Left ventricle myocardium inferior (tissue), 1 donor: ENCODE results near the gene RANBP17. TPM values are rescaled to one million over a fixed set of nuclear protein-coding genes. Genes with fewer than 3 reads are reported as not detected.
"Not testable (repeated sequence)": the region's sequence is repeated elsewhere in the genome, so short reads cannot be mapped to it uniquely, and the experiment has no call there.

ENCODE experiments used
- DNase-seq: peaks from one replicate; pipeline ENCODE4 v3.0.0-alpha.2; 2020
- H3K27ac ChIP-seq: fragments of 200-600 bp; replicated peaks from 2 replicates; pipeline ENCODE4 v1.8.0; 2021
- H3K27me3 ChIP-seq: fragments of 200-600 bp; 2 replicates; pipeline ENCODE4 v1.8.0; 2021; ENCODE audit warnings: low read depth
- H3K36me3 ChIP-seq: fragments of 200-600 bp; 2 replicates; pipeline ENCODE4 v1.8.0; 2021
- H3K4me1 ChIP-seq: fragments of 200-600 bp; 2 replicates; pipeline ENCODE4 v1.8.0; 2021
- H3K4me3 ChIP-seq: fragments of 200-600 bp; 2 replicates; pipeline ENCODE4 v1.8.0; 2021; ENCODE audit warnings: mild to moderate bottlenecking, moderate library complexity
- H3K9me3 ChIP-seq: fragments of 200-600 bp; replicated peaks from 2 replicates; pipeline ENCODE4 v1.8.0; 2021
- intact Hi-C: fragments of 100-400 bp; cut with micrococcal nuclease; formaldehyde crosslinking; loops from one replicate; pipeline ENCODE4 v1.11.0; 2022
- total RNA-seq: library from RNA; stranded (reverse); fragmentation: NEBNext Ultra II Directional; extraction: Animal tissue kit (Norgen Biotek cat#: 25700); gene quantifications from one replicate; pipeline ENCODE4 v1.2.1, GENCODE V29; 2021
- TF ChIP-seq, protein P1 (sequence below): fragments of 200-600 bp; IDR thresholded peaks from 2 replicates; pipeline ENCODE4 v1.8.0; 2021; ENCODE audit warnings: antibody characterized with exemption, mild to moderate bottlenecking, borderline replicate concordance
- donor health status: DM: no; HTN: yes; CAD: no; lungs with severe emphysema.

Gene RANBP17
- total RNA-seq, 1 donor from 2014 or later = 6.5 TPM

DNA sequence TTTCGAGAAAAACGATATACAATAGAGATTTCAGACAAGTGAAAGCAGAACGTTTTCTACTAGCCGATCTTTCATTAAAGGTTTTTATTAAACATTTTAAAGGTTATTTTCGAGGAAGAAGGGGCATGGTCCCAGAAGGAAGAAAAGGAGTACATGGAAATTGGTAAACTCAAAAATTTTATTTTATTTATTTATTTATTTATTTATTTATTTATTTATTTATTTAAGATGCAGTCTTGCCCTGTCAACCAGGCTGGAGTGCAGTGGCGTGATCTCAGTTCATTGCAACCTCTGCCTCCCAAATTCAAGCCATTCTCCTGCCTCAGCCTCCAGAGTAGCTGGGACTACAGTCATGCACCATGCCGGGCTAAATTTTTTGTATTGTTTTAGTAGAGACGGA, 77.4 kb downstream of the RANBP17 start:
- no peak overlapping the region for H3K4me3 ChIP-seq
- H3K9me3 ChIP-seq = peaks cover 6% of the 10 kb centered on the region
- no peak overlapping the region for H3K27ac ChIP-seq
- H3K4me1 ChIP-seq = no peaks in the 10 kb centered on the region
- TF ChIP-seq, protein P1, sequence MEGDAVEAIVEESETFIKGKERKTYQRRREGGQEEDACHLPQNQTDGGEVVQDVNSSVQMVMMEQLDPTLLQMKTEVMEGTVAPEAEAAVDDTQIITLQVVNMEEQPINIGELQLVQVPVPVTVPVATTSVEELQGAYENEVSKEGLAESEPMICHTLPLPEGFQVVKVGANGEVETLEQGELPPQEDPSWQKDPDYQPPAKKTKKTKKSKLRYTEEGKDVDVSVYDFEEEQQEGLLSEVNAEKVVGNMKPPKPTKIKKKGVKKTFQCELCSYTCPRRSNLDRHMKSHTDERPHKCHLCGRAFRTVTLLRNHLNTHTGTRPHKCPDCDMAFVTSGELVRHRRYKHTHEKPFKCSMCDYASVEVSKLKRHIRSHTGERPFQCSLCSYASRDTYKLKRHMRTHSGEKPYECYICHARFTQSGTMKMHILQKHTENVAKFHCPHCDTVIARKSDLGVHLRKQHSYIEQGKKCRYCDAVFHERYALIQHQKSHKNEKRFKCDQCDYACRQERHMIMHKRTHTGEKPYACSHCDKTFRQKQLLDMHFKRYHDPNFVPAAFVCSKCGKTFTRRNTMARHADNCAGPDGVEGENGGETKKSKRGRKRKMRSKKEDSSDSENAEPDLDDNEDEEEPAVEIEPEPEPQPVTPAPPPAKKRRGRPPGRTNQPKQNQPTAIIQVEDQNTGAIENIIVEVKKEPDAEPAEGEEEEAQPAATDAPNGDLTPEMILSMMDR = no peak
- intact Hi-C loops = no loop called here
- no peaks in the 10 kb centered on the region for H3K36me3 ChIP-seq
- no peak for DNase-seq
- peaks cover 4% of the 10 kb centered on the region for H3K27me3 ChIP-seq

DNA sequence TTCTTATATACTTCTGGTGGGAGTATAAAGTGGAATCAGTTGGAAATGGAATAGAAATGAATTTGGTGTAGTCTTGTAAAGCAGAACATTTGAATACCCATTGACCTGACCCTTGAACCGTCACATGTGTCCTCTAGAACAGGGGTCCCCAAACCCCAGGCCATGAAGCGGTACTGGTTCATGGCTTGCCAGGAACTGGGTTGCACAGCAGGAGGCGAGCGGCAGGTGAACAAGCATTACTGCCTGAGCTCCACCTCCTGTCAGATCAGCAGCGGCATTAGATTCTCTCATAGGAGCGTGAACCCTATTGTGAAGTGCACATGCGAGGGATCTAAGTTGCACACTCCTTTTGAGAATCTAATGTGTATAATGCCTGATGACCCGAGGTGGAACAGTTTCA, 80.0 kb downstream of the RANBP17 start:
- Histone ChIP-seq H3K4me3 (no peak overlapping the region), H3K9me3 (peaks cover 6% of the 10 kb centered on the region), H3K4me1 (no peaks in the 10 kb centered on the region), H3K36me3 (no peaks in the 10 kb centered on the region), H3K27ac (no peak overlapping the region), H3K27me3 (no peaks in the 10 kb centered on the region)
- intact Hi-C loops = no loop called here
- no peak for DNase-seq
- TF ChIP-seq, protein P1 = no peak

DNA sequence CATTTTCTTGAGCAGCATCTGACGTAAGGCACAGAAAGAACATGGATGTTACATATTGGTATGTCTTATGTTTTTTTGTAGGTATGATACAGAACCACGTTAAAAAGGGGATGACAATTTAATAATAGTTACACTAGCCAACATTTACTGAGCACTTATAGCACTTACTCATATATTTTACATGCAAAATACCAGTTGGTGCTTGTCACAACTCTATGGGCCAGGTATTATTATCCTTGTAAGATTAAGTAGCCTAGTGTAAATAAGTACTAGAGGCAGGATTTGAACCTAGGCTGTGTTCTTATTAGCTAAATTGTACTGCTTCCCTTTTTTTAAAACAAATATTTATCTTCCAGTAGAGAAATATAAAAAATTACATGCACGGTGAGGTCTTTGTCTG, 83.5 kb downstream of the RANBP17 start:
- no peaks in the 10 kb centered on the region for H3K4me1 ChIP-seq
- intact Hi-C loops = no loop called here
- TF ChIP-seq, protein P1 = no peak
- H3K9me3 ChIP-seq = no peaks in the 10 kb centered on the region
- H3K27ac ChIP-seq = no peak overlapping the region
- DNase-seq = no peak
- H3K36me3 ChIP-seq = no peaks in the 10 kb centered on the region
- no peaks in the 10 kb centered on the region for H3K27me3 ChIP-seq
- H3K4me3 ChIP-seq = no peak overlapping the region

DNA sequence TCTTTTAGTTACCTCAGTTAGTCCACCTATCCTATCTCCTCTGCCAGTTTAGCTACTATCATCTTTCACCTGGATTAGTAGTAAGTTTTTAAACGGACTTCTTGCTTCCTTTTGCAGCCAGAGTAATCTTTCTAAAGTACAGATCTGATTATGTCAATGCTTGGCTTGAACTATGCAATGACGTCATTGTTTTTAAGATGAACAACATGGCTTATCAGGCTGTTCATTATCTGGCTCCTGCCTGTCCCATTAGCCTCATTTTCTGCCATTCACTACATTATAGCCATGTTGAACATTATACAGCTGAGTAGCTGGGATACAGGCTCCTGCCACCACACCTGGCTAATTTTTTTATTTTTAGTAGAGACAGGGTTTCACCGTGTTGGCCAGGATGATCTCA, 98.7 kb downstream of the RANBP17 start:
- Histone ChIP-seq H3K27me3 (no peaks in the 10 kb centered on the region), H3K4me1 (no peaks in the 10 kb centered on the region), H3K4me3 (no peak overlapping the region), H3K36me3 (no peaks in the 10 kb centered on the region), H3K9me3 (no peaks in the 10 kb centered on the region), H3K27ac (no peak overlapping the region)
- intact Hi-C loops = no loop called here
- no peak for DNase-seq
- TF ChIP-seq, protein P1 = no peak

DNA sequence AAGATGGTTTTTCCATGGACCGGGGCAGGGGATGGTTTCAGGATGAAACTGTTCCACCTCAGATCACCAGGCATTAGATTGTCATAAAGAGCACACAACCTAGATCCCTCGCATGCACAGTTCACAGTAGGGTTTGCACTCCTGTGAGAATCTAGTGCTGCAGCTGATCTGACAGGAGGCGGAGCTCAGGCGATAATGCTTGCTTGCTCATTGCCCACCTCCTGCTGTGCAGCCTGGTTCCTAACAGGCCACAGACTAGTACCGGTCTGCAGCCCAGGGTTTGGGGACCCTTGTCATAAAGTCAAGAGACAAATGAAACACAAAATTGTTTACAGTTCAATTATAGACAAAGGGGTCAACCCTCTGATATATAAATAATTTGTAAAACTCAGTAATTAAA, 101.7 kb downstream of the RANBP17 start:
- no peaks in the 10 kb centered on the region for H3K36me3 ChIP-seq
- DNase-seq = no peak
- TF ChIP-seq, protein P1 = no peak
- H3K4me1 ChIP-seq = no peaks in the 10 kb centered on the region
- no peaks in the 10 kb centered on the region for H3K27me3 ChIP-seq
- H3K9me3 ChIP-seq = no peaks in the 10 kb centered on the region
- no peak overlapping the region for H3K4me3 ChIP-seq
- intact Hi-C loops = no loop called here
- no peak overlapping the region for H3K27ac ChIP-seq

DNA sequence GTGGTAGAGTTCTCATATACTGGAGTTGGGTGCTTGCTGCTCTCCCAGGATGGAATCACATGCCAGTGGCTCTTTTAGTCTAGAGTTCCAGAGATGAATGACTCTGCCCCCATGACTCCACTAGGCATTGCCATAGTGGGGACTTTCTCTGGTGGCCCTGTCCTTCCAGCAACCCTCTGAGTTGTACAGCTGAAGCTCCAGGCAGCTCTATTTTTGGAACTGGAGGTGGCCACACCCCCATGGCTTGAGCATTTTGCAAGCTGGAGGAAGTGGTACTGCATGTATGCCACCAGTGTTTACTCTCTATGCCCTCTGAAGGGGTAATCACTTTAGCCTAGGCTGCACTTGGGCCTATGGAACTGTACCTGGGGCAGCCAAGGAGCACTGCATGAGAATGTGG, 112.6 kb downstream of the RANBP17 start:
- TF ChIP-seq, protein P1 = no peak
- no peak overlapping the region for H3K4me3 ChIP-seq
- H3K9me3 ChIP-seq = peaks cover 3% of the 10 kb centered on the region
- H3K4me1 ChIP-seq = no peaks in the 10 kb centered on the region
- intact Hi-C loops = no loop called here
- DNase-seq = no peak
- H3K27me3 ChIP-seq = no peaks in the 10 kb centered on the region
- H3K27ac ChIP-seq = no peak overlapping the region
- no peaks in the 10 kb centered on the region for H3K36me3 ChIP-seq

DNA sequence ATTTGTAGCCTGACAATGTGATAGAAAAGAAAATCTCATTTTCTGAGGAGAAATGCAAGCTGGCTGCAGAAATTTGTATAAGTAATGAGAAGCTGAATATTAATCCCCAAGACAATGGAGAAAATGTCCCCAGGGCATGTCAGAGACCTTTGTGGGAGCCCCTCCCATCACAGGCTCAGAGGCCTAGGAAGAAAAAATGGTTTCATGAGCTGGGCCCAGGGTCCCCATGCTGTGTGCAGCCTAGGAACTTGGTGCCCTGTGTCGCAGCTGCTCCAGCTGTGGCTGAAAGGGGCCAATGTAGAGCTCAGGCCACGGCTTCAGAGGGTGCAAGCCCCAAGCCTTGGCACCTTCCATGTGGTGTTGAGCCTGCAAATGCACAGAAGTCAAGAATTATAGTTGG, 118.4 kb downstream of the RANBP17 start:
- H3K4me1 ChIP-seq, DNase-seq, H3K27ac ChIP-seq, H3K27me3 ChIP-seq, H3K4me3 ChIP-seq, H3K36me3 ChIP-seq, intact Hi-C loops: not testable (repeated sequence)
- H3K9me3 ChIP-seq = peaks cover 17% of the 10 kb centered on the region
